Measurements from ENCODE around the gene ULBP1.

- TF ChIP-seq EZH2 (IDR thresholded peaks at IDR 0.05; ENCODE audit: borderline replicate concordance, low read length): no peak
- TF ChIP-seq CTCF (conservative IDR thresholded peaks at IDR 0.05 in 1 of 2, IDR thresholded peaks at IDR 0.05 in 1 of 2; ENCODE audit: extremely low read depth in 1 of 2, insufficient read depth in 1 of 2, low read depth in 1 of 2, low read length in 2 of 2): no peak
Observed at GRCh38 chr6:149962461-149963211, 1.1 kb upstream of the ULBP1 start.
